Measurements from ENCODE around the gene AMDHD2.

Gene AMDHD2

DNA sequence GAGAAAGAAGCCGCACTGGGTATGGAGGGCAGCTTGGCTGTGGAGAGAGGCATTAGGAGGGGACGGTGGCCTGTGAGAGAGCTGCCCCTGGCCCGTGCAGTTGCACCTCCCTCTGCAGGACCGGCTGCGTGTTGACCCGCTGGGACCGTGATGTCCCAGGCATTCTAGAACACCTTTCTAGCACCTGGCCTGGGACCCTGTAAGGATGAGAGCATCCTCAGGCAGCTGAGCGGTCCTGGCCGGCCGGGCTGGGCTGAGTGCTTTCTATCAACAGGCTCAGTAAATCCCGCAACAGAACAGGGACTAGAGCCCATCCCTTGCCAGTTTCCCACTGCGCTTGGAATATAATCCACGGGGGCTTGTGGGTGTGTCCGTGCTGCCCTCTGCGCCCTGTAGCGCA is 30.6 kb upstream of the AMDHD2 start:
- TF ChIP-seq, protein P1, sequence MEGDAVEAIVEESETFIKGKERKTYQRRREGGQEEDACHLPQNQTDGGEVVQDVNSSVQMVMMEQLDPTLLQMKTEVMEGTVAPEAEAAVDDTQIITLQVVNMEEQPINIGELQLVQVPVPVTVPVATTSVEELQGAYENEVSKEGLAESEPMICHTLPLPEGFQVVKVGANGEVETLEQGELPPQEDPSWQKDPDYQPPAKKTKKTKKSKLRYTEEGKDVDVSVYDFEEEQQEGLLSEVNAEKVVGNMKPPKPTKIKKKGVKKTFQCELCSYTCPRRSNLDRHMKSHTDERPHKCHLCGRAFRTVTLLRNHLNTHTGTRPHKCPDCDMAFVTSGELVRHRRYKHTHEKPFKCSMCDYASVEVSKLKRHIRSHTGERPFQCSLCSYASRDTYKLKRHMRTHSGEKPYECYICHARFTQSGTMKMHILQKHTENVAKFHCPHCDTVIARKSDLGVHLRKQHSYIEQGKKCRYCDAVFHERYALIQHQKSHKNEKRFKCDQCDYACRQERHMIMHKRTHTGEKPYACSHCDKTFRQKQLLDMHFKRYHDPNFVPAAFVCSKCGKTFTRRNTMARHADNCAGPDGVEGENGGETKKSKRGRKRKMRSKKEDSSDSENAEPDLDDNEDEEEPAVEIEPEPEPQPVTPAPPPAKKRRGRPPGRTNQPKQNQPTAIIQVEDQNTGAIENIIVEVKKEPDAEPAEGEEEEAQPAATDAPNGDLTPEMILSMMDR (conservative IDR thresholded peaks at IDR 0.05; ENCODE audit: low read depth, low read length) = no peak
- no peak for DNase-seq (ENCODE audit: low read depth)
- H3K4me3 ChIP-seq (ENCODE audit: low read depth, low read length) = no peak overlapping the region

DNA sequence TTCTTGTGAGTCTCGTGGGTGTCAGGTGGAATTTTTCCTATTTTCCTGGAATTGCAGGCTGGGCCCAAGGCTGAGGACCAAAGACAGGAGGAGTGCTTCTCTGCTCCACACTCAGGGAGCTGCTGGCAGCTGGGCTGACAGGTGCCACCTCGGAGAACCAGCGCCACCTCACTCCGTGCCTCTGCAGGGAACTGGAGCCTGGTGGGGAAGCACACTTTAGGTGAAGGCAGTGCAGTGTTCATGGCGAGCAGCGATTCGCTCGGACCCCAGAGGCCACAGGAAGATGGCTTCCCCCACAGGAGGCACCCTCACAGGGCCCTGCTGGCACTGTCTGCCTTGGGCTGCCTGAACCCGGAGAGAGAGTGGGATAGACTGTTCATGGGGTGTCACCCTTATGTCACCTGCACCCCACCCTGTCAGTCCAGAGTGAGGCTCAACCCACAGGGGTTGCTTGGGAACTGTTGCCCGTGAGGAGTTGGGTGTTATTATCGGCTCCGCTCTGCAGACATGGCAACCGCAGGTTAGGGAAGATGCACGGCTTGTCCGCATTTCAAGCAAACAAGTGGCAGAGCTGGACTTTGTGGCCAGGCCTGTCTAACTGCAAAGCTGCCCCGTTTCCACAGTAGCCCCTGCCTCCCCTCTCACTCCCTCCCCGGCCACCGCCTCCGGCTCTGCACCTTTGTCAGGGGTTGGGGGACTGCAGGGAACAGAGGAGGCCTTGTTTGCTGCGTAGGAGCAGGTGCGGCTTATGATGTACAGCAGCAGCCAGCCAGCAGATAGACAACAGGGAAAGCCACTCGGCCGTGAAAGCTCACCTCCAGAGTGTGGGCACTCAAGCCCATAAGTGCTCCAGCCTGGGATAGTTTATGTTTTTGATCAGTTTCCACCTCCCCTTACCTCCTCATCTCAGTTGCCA is 29.7 kb upstream of the AMDHD2 start:
- TF ChIP-seq, protein P1 (conservative IDR thresholded peaks at IDR 0.05; ENCODE audit: low read depth, low read length) = no peak
- H3K4me3 ChIP-seq (ENCODE audit: low read depth, low read length) = no peak overlapping the region
- DNase-seq (ENCODE audit: low read depth) = no peak

DNA sequence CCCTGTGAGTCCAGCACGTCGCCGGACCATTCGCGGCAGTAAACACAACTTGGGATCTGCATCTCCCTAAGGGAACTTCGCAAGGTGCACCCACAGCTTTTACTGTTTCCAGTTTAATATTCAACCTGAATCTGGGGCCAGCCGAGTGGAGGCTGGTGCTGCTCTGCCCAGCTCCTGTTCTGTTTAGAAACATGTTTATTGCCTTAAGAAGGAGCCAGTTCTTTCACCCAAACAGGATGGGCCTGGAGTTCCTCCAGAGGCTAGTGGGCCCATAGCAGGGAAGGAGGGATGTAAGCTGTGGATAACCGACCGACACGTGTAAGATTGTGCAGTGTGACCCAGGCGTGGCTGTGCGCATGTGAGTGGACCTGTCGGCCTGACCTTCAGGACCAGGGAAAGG is 27.9 kb upstream of the AMDHD2 start:
- DNase-seq (ENCODE audit: low read depth) = no peak

DNA sequence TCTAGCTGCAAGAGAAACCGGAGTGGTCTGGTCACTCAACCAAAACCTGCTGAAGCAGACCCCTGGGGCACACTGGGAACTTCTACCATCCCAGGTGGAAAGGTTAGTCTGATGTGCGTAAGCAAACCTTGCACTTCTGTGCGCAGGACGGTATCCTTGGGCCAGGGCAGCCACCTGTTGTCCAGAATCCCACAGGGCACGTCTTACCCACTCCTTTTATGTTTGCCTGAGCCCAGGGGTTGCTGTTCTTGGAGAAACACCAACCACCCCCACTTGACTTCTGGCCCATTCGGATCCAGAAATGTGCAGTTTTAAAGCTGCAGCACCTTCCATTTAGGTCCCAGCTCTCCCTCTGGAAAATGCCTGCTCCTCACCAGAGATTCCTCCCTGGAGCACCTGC is 26.6 kb upstream of the AMDHD2 start:
- TF ChIP-seq, protein P1 (conservative IDR thresholded peaks at IDR 0.05; ENCODE audit: low read depth, low read length) = no peak
- no peak for DNase-seq (ENCODE audit: low read depth)
- no peak overlapping the region for H3K4me3 ChIP-seq (ENCODE audit: low read depth, low read length)

More for the DNA sequence above, 27.9 kb upstream of the AMDHD2 start:
- H3K4me3 ChIP-seq (ENCODE audit: low read depth, low read length) = no peak overlapping the region
- TF ChIP-seq, protein P1 (conservative IDR thresholded peaks at IDR 0.05; ENCODE audit: low read depth, low read length) = no peak

DNA sequence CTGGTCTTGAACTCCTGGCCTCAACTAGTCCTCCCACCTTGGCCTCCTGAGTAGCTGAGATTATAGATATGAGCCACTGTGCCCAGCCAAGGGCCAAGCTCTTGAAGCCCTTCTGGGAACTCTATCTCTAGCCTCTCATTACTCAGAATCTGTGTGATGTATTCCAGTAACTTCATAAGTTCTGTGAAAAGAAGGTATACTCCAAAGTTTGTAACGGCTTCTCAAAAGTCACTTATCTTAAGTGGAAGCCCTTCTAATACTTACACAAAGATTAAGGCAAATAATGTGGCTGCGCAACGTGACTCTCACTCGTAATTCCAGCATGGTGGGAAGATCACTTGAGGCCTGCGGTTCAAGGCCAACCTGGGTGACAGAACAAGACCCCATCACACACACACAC is 25.6 kb upstream of the AMDHD2 start:
- TF ChIP-seq, protein P1 (conservative IDR thresholded peaks at IDR 0.05; ENCODE audit: low read depth, low read length) = no peak
- no peak for DNase-seq (ENCODE audit: low read depth)
- H3K4me3 ChIP-seq (ENCODE audit: low read depth, low read length) = no peak overlapping the region

DNA sequence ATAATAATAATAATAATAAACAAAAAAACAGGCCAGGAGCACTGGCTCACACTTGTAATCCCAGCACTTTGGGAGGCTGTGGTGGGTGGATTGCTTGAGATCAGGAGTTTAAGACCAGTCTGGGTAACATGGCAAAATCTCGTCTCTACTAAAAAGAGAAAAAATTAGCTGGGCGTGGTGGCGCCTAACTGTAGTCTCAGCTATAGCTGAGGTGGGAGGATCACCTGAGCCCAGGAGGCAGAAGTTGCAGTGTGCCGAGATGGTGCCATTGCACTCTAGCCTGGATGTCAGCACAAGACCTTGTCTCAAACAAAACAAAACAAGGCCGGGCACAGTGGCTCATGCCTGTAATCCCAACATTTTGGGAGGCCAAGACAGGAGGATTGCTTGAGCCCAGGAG is 25.1 kb upstream of the AMDHD2 start:
- H3K4me3 ChIP-seq (ENCODE audit: low read depth, low read length) = no peak overlapping the region
- TF ChIP-seq, protein P1 (conservative IDR thresholded peaks at IDR 0.05; ENCODE audit: low read depth, low read length) = no peak
- no peak for DNase-seq (ENCODE audit: low read depth)

All from choroid plexus epithelial cell (primary cell).